NCI-H128 (cell line): ENCODE data around the gene C11orf58.

ENCODE experiments used
- DNase-seq: peaks from one replicate; lab custom pipeline; 2025; ENCODE audit not compliant: unreplicated experiment; lab: John Stamatoyannopoulos, UW

The C11orf58 gene

GRCh38 chr11:16738193-16738946, at the start of gene C11orf58:
TSS of gene C11orf58 (plus strand) at chr11:16738647. CDS start at chr11:16738779, 132 bp downstream.
- peak; percentile 97 for DNase-seq

DNA sequence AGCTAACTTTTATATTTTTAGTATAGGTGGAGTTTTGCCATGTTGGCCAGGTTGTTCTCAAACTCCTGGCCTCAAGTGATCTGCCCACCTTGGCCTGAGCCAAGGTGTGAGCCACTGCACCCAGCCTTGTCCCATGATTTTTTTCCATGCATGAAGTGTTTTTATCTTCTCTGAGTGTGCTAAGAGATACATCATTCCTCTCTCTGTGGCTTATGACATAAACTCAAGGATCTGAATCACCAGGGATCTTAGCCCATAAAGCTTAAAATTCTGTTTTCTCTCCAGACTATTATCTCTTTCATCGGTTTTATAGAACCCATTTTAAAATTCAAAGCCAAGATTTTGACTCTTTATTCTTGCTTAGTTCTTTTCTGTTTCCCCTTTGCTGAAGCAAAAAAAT, 48.4 kb upstream of the C11orf58 start:
- DNase-seq: no peak

- DNase-seq: no peak
Measured at GRCh38 chr11:16703795-16704194, 34.7 kb upstream of the C11orf58 start.

DNA sequence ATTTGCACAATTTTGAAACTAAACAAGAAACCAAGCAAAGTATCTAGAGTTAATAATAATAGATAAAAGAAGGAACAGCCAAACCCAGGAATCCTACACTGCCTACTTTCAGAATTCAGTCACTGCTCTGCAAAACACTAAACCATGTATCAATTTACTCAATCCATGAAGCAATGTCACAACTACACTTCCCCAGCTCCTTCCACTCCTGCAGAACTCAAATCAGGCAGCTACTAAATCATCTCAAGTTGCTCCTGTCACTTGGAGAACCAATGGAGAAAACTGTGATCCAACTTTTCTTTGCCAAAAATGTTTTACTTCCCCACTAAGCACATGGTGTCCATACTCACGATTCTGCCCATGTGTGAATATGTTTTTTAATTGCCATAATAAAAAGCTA, 24.9 kb upstream of the C11orf58 start:
- no peak for DNase-seq

GRCh38 chr11:16722581-16723344, 15.7 kb upstream of the C11orf58 start:
- DNase-seq: no peak

- no peak for DNase-seq
Measured at GRCh38 chr11:16727806-16728205, 10.6 kb upstream of the C11orf58 start.

- no peak for DNase-seq
Measured at GRCh38 chr11:16737818-16738192, 642 bp upstream of the C11orf58 start.

GRCh38 chr11:16738947-16739815, 734 bp downstream of the C11orf58 start:
- DNase-seq: no peak

- DNase-seq: no peak
Measured at GRCh38 chr11:16741473-16741872, 3.0 kb downstream of the C11orf58 start.

DNA sequence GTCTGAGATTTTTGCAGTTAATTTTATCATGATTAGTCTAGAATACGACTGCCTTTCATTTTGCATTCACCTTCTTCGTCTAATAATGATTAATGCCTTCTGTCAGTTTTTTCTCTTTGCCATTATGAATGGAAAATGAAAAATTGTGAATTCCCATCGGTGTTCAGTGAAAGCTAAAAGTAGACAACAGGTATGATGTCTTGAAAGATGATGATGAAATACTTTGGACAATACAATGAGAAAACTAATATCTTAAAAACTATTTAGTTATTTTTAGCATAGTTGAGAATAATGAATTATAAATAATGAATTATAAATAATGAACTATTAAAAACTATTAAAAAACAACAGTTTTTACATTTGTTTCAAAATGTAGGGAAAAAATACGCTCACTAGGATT, 5.0 kb downstream of the C11orf58 start:
- DNase-seq: no peak

- DNase-seq: no peak
Measured at GRCh38 chr11:16744128-16744725, 5.8 kb downstream of the C11orf58 start.

- DNase-seq: no peak
Measured at GRCh38 chr11:16745950-16746605, 7.6 kb downstream of the C11orf58 start.

GRCh38 chr11:16749092-16749491, 10.6 kb downstream of the C11orf58 start:
- DNase-seq: no peak

- DNase-seq: no peak
Measured at GRCh38 chr11:16749666-16750065, 11.2 kb downstream of the C11orf58 start.

GRCh38 chr11:16750417-16750816, 12.0 kb downstream of the C11orf58 start:
- DNase-seq: no peak

DNA sequence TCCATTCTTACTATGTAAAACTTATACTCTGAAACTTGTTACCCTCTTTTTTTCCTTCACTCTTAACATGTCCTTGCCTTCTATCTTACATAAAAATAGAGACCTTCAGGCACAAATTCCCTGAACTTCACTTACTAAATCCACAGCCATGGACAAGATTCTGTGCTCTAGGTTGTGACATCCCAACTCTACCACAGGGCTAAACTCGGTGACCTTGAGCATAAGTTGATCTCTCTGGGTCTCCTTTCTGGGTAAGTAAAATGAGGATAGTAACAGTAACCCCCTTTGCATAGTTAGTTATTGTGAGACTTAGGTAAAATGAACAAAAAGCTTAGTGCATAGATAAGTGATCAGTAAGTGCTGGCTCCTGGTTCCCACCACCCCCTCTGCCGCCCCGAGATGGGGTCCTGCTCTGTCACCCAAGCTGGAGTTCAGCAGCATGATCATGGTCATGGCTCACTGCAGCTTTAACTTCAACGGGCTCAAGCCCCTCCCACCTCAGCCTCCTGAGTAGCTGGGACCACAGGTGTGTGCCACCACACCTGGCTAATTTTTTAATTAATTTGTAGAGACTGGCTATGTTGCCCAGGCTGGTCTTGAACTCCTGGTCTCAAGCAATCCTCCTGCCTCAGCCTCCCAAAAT, 20.1 kb downstream of the C11orf58 start:
- no peak for DNase-seq

GRCh38 chr11:16759857-16760508, 21.5 kb downstream of the C11orf58 start:
- no peak for DNase-seq

GRCh38 chr11:16763746-16764145, 25.3 kb downstream of the C11orf58 start:
- DNase-seq: no peak

- DNase-seq: no peak
Measured at GRCh38 chr11:16764888-16765287, 26.4 kb downstream of the C11orf58 start.

GRCh38 chr11:16767137-16767536, 28.7 kb downstream of the C11orf58 start:
- no peak for DNase-seq
